Measurements from ENCODE around the gene GRHL3. TPM values are rescaled to one million over a fixed set of nuclear protein-coding genes. Genes with fewer than 3 reads are reported as not detected.

GRHL3 gene
- total RNA-seq, 1 experiment from 2014 or later: 1.1 TPM

DNA sequence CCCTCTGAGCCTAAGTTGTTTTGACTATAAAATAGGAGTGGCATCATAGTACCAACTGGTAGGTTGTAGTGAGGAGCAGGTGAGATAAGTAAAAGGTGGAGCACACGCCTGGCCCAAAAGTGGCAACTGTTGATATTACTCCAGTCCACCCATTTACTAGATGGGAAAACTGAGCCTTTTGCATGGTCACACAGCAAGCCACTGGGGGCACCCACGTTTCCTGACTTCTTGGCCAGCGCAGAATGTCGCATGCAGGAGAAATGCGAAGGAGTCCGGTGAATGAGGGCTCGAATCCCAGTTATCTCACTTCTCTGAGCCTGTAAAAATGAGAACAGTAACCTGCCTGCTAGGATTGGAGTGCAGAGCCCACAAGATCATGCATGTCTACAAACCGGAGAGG is 20.8 kb downstream of the GRHL3 start:
- H3K79me2 ChIP-seq (ENCODE audit: low read depth): no peaks in the 10 kb centered on the region
- H3K4me2 ChIP-seq: no peak overlapping the region
- H3K9me2 ChIP-seq (ENCODE audit: insufficient read depth): no peaks in the 10 kb centered on the region
- no TSS peak for BruUV-seq (replicated peaks)
- TF ChIP-seq, protein P1, sequence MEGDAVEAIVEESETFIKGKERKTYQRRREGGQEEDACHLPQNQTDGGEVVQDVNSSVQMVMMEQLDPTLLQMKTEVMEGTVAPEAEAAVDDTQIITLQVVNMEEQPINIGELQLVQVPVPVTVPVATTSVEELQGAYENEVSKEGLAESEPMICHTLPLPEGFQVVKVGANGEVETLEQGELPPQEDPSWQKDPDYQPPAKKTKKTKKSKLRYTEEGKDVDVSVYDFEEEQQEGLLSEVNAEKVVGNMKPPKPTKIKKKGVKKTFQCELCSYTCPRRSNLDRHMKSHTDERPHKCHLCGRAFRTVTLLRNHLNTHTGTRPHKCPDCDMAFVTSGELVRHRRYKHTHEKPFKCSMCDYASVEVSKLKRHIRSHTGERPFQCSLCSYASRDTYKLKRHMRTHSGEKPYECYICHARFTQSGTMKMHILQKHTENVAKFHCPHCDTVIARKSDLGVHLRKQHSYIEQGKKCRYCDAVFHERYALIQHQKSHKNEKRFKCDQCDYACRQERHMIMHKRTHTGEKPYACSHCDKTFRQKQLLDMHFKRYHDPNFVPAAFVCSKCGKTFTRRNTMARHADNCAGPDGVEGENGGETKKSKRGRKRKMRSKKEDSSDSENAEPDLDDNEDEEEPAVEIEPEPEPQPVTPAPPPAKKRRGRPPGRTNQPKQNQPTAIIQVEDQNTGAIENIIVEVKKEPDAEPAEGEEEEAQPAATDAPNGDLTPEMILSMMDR (conservative IDR thresholded peaks at IDR 0.05): no peak
- no peak for TF ChIP-seq EZH2 (IDR thresholded peaks at IDR 0.05; ENCODE audit: low read depth)
- no peaks in the 10 kb centered on the region for H4K20me1 ChIP-seq (ENCODE audit: insufficient read depth)
- H2AFZ ChIP-seq: no peak overlapping the region
- H3K27ac ChIP-seq: no peak overlapping the region
- H3K4me1 ChIP-seq (replicated peaks; ENCODE audit: insufficient read depth): no peaks in the 10 kb centered on the region
- no peaks in the 10 kb centered on the region for H3K27me3 ChIP-seq (ENCODE audit: insufficient read depth, low read depth)
- ChIA-PET POLR2A (ENCODE audit: unreplicated experiment) (no interaction called here), CTCF (interaction anchor here (0.7 kb wide), 1 partner anchor 23 kb away, joined by 3 read pairs; no protein-coding TSS in a partner anchor)
- H3K4me3 ChIP-seq: no peak overlapping the region
- no peaks in the 10 kb centered on the region for H3K36me3 ChIP-seq (ENCODE audit: low read depth)
- intact Hi-C loops (cut with micrococcal nuclease; ENCODE audit: unreplicated experiment): no loop called here
- H3K9me3 ChIP-seq (ENCODE audit: insufficient read depth, low read depth): no peaks in the 10 kb centered on the region
- no peaks in the 10 kb centered on the region for H3F3A ChIP-seq (ENCODE audit: insufficient read depth, low read depth)
- no peak for DNase-seq

DNA sequence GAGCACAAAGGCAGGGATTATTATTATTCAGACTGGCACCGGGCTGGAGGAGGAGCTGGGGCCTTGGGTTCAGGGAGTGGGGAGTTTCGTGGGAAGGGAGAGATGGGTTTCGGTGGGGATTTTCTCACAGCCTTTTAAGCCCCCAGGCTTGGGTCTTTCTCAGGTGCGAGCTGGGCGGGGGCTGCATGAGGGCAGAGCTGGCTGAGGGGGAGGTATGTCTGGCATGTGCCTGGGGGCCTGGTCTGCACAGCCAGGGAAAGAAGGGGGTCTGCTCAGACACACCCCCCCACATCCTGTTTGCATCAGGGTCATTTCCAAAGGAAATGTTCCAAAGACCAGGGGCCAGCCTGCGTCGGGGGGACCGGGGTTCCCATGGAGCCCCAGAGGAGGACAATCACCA is 21.6 kb downstream of the GRHL3 start:
- no peaks in the 10 kb centered on the region for H4K20me1 ChIP-seq (ENCODE audit: insufficient read depth)
- H3K4me3 ChIP-seq: no peak overlapping the region
- no peak overlapping the region for H3K27ac ChIP-seq
- H3K79me2 ChIP-seq (ENCODE audit: low read depth): no peaks in the 10 kb centered on the region
- no peak overlapping the region for H2AFZ ChIP-seq
- intact Hi-C loops (cut with micrococcal nuclease; ENCODE audit: unreplicated experiment): no loop called here
- no peaks in the 10 kb centered on the region for H3K27me3 ChIP-seq (ENCODE audit: insufficient read depth, low read depth)
- no TSS peak for BruUV-seq (replicated peaks)
- no peak overlapping the region for H3K4me2 ChIP-seq
- CTCF ChIA-PET: interaction anchor here (0.7 kb wide), 1 partner anchor 22 kb away, joined by 3 read pairs; no protein-coding TSS in a partner anchor
- TF ChIP-seq, protein P1 (conservative IDR thresholded peaks at IDR 0.05): no peak
- TF ChIP-seq EZH2 (IDR thresholded peaks at IDR 0.05; ENCODE audit: low read depth): no peak
- no peaks in the 10 kb centered on the region for H3K9me2 ChIP-seq (ENCODE audit: insufficient read depth)
- H3K36me3 ChIP-seq (ENCODE audit: low read depth): no peaks in the 10 kb centered on the region
- DNase-seq: no peak
- no peaks in the 10 kb centered on the region for H3F3A ChIP-seq (ENCODE audit: insufficient read depth, low read depth)
- POLR2A ChIA-PET (ENCODE audit: unreplicated experiment): no interaction called here
- H3K4me1 ChIP-seq (replicated peaks; ENCODE audit: insufficient read depth): no peaks in the 10 kb centered on the region
- H3K9me3 ChIP-seq (ENCODE audit: insufficient read depth, low read depth): no peaks in the 10 kb centered on the region

DNA sequence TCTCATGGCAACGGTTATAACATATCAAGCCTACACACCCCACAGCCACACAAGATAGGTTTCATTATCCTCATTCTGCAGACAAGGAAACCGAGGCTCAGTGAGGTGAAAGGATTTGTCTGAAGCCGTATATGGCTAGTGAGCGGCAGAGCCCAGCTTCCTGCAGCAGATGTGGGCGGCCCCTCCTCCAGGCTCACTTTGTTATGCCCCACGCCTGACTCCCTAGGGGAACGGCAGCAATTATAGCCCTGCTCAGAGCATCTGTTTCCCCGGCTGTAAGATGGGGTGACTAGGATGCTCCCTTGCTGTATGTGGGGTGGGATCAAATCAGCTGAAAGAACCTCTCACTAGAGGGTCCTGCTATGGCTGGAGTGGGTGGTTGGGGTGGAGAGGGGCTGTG is 22.1 kb downstream of the GRHL3 start:
- H3K9me2 ChIP-seq (ENCODE audit: insufficient read depth): no peaks in the 10 kb centered on the region
- BruUV-seq (replicated peaks): no TSS peak
- no peaks in the 10 kb centered on the region for H3K9me3 ChIP-seq (ENCODE audit: insufficient read depth, low read depth)
- no peaks in the 10 kb centered on the region for H4K20me1 ChIP-seq (ENCODE audit: insufficient read depth)
- H3K27ac ChIP-seq: no peak overlapping the region
- no peak overlapping the region for H3K4me2 ChIP-seq
- H3K4me1 ChIP-seq (replicated peaks; ENCODE audit: insufficient read depth): no peaks in the 10 kb centered on the region
- H3K27me3 ChIP-seq (ENCODE audit: insufficient read depth, low read depth): no peaks in the 10 kb centered on the region
- H3K79me2 ChIP-seq (ENCODE audit: low read depth): no peaks in the 10 kb centered on the region
- H3F3A ChIP-seq (ENCODE audit: insufficient read depth, low read depth): no peaks in the 10 kb centered on the region
- intact Hi-C loops (cut with micrococcal nuclease; ENCODE audit: unreplicated experiment): no loop called here
- no peak overlapping the region for H3K4me3 ChIP-seq
- H2AFZ ChIP-seq: no peak overlapping the region
- DNase-seq: no peak
- no peaks in the 10 kb centered on the region for H3K36me3 ChIP-seq (ENCODE audit: low read depth)
- no peak for TF ChIP-seq EZH2 (IDR thresholded peaks at IDR 0.05; ENCODE audit: low read depth)
- TF ChIP-seq, protein P1 (conservative IDR thresholded peaks at IDR 0.05): no peak
- CTCF ChIA-PET: no interaction called here
- POLR2A ChIA-PET (ENCODE audit: unreplicated experiment): no interaction called here

Measured in PC-9 (cell line).